Stimulated activated CD4-positive, alpha-beta T cell treated with anti-CD3 and anti-CD28 coated beads, Interleukin-1b, Interleukin-23, amount 100 ng/mL, for 1 hour (primary cell): ENCODE results near the gene NEAT1.
"Not testable (repeated sequence)": the region's sequence is repeated elsewhere in the genome, so short reads cannot be mapped to it uniquely, and the experiment has no call there.

Experiments used
- DNase-seq, 2 donors: peaks; one replicate each; pipeline ENCODE4 v3.0.0-alpha.2; 2020; ENCODE audit warnings: low read depth in 2 of 2

NEAT1 gene

DNA sequence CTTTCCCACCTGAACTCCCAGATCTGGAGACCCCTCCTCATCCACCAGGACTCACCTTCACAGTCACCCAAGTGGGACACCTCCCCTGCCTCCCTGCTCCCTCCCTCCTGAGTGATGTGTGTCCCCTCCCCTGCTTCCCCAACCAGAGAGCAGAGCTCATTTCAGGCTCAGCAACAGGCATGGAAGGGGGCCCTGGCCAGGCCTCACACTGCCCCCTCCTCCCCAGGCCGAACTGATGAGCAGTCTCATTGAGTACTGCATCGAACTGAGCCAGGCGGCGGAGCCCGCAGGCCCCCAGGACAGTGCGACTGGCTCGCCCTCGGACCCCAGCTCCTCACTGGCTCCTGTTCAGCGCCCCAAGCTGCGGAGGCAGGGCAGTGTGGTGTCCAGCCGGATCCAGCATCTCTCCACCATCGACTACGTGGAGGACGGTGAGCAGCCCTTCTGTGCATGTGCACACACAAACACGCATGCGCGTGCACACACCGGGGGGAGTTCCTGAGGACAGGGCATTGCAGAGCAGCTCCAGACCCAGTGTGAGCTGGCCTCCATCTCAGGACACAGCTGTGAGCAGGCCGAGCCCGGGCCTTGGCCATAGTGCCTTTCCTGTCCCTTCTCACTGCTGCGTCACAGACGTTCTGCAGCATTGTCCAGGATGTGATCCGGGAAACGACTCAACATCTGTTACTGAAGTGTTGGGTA is 17.8 kb upstream of the NEAT1 start:
- DNase-seq = no peak

DNA sequence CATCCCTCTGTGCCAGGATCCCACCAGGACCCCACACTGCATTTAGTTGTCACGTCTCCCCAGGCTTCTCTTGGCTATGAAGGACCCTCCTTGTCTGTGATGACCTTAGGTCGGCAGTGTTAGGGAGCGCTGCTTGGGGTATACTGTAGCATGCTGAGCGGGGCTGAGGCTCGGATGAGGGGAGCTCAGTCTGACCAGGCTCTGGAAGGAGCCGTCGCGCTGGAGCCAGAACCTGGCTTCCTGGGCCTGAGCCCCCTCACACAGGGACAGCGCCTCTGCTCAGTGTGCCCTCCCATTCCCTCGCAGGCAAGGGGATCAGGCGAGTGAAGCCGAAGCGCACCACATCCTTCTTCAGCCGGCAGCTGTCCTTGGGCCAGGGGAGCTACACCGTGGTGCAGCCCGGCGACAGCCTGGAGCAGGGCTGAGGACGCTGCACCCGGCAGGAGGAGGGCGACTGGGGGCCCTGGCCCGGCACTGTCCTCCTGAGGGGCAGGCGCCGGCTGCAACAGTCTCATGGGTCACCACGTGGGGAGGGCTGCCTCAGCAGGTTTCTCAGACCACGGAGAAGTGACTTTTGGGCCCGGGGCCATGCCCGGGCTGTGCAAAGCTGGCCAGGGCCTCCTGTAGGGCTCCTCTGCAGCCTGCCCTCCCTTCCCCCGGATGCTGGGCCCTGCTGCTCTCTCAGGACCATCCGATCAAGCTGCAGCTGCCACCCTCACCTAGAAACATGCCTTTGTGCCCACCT is 11.5 kb upstream of the NEAT1 start:
- no peak for DNase-seq

DNA sequence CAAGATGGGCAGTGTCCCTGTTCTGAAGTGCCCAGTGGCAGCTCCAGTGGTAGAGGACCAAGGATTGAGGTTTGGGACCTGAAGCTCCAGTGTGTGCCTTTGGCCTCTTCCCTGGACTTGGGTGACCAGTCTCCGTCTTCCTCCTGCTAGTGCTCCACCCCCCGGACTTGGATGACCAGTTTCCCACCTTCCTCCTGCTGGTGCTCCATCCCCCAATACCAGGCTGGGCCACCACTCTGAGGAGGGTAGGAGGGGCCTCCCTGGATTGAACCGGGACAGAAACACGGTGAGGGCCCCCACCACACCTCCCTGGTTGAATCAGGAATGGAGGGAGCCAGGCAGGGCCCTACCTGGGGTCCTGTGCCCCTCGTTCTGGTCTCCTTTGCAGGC is 10.9 kb upstream of the NEAT1 start:
- DNase-seq = no peak

DNA sequence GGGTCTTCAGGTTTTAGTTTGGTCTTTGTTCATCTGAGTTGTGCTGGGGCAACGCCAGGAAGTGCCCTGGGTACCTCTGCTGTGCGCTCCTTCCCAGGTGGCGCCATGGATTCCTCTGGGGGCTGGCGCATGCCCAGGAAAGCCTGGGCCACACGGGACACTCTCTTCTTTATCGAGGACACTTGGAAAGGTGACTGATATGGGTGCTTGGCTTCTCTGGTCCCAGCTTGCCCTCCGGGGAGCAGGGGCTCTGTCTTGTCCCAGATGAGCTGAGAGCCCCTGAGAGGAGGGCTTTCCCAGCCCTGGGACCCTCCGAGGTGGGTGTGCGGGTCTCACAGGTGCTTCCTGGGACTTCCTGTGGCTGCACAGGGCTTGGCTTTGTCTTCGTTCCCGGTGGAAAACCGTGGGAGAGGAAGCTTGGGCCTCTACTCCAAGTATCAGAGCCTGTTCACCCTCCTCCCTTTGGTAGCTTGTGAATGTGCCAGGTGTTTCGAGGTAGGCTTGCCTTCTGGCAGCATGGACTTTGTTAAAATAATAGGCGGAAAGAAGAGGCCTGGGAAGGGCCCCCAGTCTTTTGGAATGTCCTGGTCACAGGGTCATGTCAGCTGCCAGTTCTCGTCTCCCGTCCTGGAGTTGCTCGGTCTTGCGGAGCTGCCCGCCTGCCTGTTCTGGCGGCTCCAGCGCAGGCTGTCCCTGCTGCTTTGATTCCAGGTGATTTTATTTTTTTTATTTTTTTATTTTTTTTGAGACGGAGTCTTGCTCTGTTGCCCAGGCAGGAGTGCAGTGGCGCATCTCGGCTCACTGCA is 10.1 kb upstream of the NEAT1 start:
- DNase-seq = no peak

DNA sequence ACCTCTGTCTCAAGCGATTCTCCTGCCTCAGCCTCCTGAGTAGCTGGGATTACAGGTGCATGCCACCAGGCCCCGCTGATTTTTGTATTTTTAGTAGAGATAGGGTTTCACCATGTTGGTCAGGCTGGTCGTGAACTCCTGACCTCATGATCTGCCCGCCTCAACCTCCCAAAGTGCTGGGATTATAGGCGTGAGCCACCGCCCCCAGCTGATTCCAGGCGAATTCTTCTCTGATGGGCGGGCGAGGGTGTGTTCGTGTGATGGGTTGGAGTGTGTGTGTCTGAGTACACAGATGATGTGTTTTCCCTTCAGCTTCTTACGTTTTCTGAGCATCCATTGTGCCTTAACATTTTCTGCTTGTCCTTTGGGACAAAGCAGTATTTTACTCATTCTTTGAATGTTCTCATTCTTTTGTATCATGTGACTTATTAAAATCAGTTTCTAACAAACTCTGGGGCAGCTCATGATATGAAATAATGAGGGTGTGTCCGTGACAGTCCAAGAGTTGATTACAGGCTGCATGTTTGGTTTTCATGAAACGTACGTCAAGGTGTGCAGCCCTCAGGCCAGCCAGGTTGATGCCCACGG is 9.4 kb upstream of the NEAT1 start:
- not testable (repeated sequence) for DNase-seq

DNA sequence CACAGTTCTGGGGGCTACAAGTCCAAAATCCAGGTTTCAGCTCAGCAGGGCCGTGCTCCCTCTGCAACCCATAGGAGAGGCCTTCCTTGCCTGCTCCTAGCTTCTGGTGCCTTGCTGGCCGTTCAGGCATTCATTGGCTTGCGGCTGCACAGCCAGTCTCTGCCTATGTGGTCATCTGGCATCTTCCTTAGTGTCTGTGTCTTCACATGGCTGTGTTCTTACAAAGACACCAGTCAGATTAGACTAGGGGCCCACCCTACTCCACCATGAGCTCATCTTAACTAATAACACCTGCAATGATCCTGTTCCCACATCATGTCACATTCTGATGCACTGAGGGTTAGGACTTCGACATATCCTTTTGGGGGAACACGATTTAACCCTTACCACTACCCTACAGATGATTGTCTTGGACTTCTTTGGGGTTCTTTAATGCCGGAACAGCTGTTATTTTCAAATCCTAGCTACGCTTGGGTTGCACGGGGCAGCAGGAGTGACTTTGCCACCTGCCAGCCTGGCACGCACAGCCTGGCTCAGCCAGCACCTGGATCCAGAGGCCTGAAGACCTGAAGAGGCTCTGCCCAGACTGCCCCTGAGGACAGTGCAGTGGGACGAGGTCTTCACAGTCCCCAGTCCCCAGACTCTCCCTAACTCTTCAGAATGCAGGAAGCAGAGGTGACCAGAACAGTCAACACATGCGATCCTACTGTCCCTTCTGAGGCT is 7.7 kb upstream of the NEAT1 start:
- DNase-seq = no peak

DNA sequence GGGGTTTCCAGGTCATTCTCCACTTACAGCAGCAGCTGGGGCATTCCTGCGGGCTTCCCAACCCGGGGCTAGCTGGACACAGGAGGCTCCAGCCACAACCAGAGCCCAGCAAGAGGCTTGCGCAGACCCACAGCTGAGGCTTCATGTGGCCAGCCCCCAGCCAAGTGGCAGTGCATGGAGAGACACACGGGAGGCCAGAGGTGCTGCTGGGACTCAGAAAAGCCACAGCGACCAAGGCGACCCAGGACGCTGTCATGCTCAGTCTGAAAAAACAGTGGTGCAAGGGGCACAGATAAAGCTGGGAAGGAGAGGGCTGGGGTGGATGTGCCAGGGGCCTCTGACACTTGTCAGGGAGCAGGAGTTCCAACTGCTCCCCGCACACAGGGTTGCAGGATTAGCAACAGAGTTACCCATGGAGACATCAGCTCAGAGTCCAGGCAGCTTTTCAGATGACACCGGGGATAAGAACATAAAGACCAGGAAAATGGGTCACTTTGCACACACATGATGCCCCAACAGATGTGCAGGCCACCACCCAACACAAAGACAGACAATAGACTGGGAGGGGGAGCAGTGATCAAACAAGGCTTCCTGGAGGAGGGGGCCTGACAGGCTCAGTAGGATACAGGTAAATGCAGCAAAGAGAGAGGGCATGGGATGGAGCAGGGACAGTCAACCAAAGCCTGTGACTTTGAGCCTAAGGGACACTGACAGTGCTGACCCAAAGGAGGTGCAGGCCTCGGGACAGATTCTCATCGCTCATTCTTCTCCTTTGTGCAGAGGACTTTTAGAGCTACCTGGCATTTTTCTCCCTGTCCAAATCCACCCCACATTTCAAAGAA is 6.9 kb upstream of the NEAT1 start:
- DNase-seq = no peak

DNA sequence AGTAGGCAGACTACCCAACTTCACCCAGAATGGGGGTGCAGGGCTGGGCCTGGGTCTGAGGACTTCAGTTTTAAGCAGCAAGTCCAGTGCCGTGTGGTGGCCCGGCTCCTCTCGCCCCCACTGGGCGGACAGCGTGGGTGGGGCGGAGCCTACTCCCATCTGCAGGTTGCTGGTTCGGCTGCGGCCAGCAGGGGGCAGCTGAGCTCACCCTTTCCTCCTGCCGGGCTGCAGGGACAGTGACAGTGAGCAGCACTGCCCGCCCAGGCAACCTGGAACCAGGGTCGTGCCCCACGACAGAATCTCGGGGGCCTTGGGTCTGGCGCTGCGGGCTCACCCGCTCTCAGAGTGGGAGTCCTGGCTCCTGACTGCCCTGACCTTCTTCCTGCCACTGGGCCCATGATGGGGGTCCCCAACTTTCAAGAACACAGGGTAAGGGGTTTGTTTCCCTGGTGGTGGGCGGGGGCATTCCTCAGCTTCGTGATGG is 6.2 kb upstream of the NEAT1 start:
- DNase-seq = peak; percentile 81 to 86

DNA sequence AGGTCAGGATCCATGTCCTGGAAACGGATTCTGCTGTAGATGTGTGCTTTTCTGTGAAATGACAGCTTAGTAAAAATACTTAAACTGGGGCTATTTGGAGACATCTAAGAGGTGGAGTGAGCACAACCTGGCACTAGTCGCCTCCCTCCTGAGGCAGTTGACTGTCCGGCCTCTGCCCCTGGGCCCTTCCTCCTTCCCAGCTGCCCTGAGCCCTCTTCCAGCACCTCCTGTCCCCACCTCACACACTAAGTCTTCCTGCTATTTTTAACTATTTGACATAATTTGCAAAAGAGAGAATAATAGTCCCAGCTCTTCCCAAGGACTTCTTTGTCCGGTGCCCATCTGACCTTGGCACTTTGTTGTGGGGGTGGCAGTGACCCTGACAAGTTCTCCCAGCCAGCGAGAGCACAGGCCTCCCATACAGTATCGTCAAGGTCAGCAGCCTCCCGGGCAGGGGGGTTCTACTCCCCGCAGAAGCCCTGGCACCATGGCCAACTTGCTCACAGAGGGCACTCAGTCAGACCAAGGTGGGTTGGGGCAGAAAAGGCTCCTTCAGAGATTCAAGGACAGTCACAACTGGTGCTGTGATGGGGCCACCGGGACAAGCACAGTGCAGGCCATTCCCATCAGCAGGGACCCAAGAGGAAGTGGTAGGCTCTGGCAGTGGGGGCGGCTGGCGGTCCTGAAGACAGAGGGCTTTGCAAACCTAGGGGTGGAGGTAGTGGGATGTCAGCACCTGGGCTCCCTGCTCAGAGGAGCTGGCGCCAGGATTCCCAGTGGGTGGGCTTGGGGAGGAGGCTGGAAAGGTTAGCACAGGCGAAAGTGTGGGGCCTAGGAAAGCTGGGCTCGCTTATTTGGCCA is 5.5 kb upstream of the NEAT1 start:
- no peak for DNase-seq

DNA sequence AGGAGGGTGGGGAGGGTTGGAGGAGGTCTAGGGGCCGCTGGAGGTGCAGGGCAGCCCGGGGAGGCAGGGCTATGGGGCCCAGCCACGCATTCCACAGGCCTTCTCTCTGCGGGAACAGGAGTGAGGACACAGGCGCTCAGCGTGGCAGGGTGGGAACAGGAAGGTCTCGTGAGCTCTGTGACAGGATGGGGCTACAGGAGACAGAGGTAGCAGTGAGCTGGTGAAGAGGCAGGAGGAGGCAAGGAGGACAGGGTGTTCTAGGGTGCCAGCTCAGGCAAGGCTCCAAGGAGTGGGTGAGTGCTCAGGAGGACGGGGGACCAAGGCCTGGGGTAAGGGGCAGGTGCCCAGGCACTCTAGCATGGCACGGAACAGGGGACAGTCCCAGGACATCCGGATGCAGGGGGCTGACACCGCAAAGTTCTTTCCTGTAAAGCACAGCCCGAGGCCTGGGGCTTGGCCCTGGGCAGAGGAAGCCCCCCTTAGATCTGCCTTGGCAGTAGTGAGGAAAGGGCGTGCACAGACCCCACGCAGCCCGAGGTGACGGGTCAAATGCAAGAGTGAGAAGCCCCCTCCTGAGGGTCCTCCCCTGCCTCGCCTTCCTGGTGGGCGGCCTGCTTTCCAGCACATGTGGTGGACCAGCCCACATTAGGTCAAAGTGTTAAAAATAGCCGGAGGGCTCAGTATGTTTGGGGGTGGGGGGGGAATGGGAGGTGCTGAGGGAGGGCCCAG is 4.7 kb upstream of the NEAT1 start:
- no peak for DNase-seq

DNA sequence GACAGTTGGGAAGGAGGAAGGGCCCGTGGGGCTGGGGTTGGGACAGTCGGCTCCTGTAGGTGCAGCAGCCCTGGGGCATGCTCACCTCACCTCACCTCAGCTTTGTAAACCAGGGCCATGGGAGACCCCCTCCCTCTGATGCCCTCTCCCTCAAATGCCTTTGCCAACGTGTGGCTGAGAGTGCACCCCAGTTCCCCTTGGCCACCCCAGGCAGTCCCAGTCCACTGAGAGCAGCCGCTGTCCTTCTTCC is 4.2 kb upstream of the NEAT1 start:
- DNase-seq = no peak

DNA sequence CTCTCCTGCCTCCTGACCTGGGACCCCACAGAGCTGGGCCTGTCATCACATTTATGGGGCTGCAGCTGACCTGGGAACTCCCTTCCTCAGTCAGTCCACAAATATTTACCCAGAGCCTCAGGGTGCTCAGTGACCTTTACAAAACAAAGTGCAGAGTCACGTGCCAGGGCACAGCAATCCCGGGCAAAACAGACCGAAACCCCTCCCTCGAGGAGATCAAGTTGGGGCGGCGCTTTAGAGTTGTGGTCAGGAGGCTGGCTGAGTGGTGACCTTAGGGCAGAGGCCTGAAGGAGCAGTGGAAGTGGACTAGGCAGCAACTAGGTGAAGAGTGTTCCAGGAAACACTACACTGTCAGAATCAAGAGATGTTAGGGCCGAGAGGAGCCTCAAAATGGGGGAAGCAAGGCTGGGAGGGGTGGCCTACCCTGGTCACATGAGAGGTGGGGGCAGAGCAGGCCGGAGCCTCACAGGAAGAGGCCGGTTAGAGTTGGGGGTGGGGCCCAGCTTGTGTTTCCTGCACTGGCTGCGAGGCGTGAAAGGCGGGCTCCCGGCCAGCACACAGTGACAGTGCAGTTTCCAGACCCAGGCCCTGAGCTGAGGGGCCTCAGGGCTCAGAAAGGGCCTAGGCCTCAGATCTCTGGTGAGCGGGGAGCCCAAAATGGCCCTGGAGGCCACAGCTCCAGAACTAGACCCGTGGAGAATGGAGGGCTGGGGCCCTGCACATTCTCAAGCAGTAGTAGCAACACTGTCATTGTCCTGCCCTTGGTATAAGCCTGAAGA is 3.7 kb upstream of the NEAT1 start:
- peak in 1 of 2 donors; percentile 49 for DNase-seq

DNA sequence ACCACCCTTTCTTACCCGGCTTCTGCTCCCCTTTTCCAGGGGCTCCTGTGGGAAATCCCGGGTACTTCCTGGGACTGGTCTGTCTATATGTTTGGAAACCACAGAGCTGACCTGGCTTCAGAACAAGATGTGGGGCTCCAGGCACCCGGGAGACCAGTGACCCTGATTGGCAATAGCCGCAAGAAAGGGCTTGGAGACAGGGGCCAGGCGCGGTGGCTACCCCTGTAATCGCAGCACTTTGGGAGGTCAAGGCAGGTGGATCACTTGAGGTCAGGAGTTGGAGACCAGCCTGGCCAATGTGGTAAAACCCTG is 3.2 kb upstream of the NEAT1 start:
- DNase-seq = no peak

DNA sequence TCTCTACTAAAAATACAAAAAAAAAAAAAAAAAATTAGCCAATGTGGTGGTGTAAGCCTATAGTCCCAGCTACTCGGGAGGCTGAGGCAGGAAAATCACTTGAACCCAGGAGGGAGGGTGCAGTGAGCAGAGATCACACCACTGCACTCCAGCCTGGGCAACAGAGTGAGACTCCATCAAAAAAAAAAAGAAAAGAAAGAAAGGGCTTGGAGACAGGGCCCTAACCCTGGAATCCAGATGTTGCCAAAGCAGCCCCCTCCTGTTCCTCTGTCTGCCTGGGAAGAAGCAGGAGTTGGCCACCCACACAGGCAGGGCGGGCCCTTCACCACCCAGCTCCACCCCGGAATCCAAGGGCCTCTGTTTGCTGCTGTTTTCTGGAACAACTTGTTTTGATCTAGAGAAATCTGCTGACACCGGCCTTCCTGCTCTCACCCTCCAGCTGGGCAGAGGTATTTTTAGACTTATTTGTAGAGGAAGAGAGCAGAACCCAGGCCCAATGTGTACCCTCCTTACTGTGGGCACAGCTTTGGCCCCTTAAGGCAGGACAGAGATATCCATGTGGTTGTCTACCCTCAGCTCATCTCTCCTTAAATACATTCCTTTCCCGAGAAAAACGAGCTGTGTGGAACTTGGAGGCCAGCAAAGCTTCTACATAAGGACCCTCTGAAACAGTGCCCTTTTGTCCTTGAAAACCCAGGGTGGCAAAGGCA is 2.7 kb upstream of the NEAT1 start:
- no peak for DNase-seq

DNA sequence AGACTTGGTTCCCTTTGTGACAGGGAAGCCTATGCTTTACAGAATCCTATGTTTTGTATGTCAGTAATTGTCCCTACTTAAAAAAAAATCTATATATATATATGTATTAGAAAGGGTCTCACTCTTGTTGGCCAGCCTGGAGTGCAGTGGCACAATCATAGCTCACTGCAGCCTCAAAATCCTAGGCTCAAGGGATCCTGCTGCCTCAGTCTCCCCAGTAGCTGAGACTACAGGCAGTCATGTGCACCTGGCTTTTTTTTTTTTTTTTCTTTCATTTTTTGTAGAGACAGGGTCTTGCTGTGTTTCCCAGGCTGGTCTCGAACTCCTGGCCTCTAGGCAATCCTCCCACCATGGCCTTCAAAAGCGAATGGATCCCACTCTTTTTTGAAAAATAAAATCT is 2.1 kb upstream of the NEAT1 start:
- no peak for DNase-seq

DNA sequence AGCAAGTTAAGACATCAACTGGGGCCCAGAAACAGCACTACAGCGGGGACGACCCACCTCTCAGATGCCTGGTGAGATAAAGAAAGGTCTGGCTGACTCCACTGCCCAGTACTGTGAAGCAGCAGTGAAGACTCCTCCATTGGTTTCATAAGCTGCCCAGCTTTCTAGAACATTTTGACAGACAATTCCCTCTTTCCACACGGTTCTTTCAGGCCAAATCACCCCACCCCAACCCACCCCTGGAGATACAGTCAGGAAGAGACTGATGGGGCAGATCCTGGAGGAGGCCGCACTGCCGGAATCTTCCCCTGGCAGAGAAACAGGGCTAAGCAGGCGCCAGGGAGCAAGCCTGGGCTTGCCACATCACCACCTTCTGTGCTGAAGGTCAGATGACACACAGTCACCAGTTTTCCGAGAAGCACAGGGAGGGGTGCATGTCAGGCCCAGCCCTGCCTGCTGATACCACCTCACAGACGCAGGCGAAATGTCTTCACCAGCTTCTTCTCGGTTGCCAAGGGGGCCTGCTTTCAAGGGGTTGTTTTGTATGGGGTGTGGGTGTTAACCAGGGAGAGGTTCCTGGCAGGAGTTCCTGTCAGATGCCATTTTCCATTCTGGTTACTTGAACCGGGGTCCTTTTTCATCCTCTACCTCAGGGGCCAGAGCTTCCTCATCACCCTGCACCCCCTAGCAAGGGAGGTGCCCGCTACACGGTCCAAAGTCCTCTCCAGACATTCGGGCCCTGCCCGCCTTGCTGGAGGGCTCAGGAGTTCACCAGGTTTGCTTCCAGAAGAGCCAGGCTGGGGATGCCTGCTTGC is 1.4 kb upstream of the NEAT1 start:
- peak in 1 of 2 donors; percentile 73 for DNase-seq
